Loucy (cell line): ENCODE results near the gene TIMD4.
A peak's percentile ranks its signal among the peaks of the same experiment; 100 is the strongest.

Source experiments
- H2AFZ ChIP-seq: fragments of 200-600 bp; sonication (generic); 2 replicates; pipeline ENCODE4 v1.6.0; 2016; ENCODE audit warnings: antibody characterized with exemption, mild to moderate bottlenecking, low read length, moderate library complexity
- H3F3A ChIP-seq: fragments of 200-600 bp; 2 replicates; pipeline ENCODE4 v1.6.0; 2016; ENCODE audit warnings: antibody characterized with exemption, low read depth, mild to moderate bottlenecking
- H3K27me3 ChIP-seq: fragments of 200-600 bp; sonication (generic); 2 replicates; pipeline ENCODE4 v1.6.1; 2014; ENCODE audit warnings: low read length, mild to moderate bottlenecking; ENCODE audit not compliant: insufficient read depth, poor library complexity, severe bottlenecking
- H3K36me3 ChIP-seq: fragments of 200-600 bp; sonication (generic); 2 replicates; pipeline ENCODE4 v1.6.1; 2016; ENCODE audit warnings: low read length; ENCODE audit not compliant: insufficient read depth
- H3K4me1 ChIP-seq: fragments of 200-600 bp; sonication (generic); 2 replicates; pipeline ENCODE4 v1.5.1; 2014; ENCODE audit warnings: low read length, mild to moderate bottlenecking; ENCODE audit not compliant: insufficient read depth, poor library complexity, severe bottlenecking
- H3K4me2 ChIP-seq: fragments of 200-600 bp; sonication (generic); 2 replicates; pipeline ENCODE4 v1.6.0; 2014; ENCODE audit warnings: antibody characterized with exemption, low read length, low read depth, mild to moderate bottlenecking; ENCODE audit not compliant: poor library complexity, severe bottlenecking
- H3K4me3 ChIP-seq: fragments of 200-600 bp; sonication (generic); 2 replicates; pipeline ENCODE4 v1.5.1; 2014; ENCODE audit warnings: low read length, mild to moderate bottlenecking, mixed read lengths; ENCODE audit not compliant: poor library complexity, severe bottlenecking
- H3K79me2 ChIP-seq: fragments of 200-600 bp; sonication (generic); 2 replicates; pipeline ENCODE4 v1.6.1; 2014; ENCODE audit warnings: low read length; ENCODE audit not compliant: insufficient read depth
- H3K9ac ChIP-seq: fragments of 200-600 bp; sonication (generic); 2 replicates; pipeline ENCODE4 v1.6.0; 2014; ENCODE audit warnings: mild to moderate bottlenecking, low read depth, low read length, moderate library complexity; ENCODE audit not compliant: poor library complexity, severe bottlenecking
- H3K9me2 ChIP-seq: fragments of 200-600 bp; sonication (generic); replicated peaks from 2 replicates; pipeline ENCODE4 v1.6.1; 2016; ENCODE audit warnings: low read depth, low read length, mixed read lengths
- H3K9me3 ChIP-seq: fragments of 200-600 bp; sonication (generic); 2 replicates; pipeline ENCODE4 v1.6.1; 2014; ENCODE audit warnings: mild to moderate bottlenecking, antibody characterized with exemption, low read length, low read depth; ENCODE audit not compliant: insufficient read depth
- H4K20me1 ChIP-seq: fragments of 200-600 bp; sonication (generic); 2 replicates; pipeline ENCODE4 v1.6.0; 2014; ENCODE audit warnings: antibody characterized with exemption, low read length, mild to moderate bottlenecking; ENCODE audit not compliant: insufficient read depth, poor library complexity, severe bottlenecking
- CTCF ChIP-seq: fragments of 200-600 bp; sonication (generic); conservative IDR thresholded peaks from 2 replicates; pipeline ENCODE4 v1.5.1; 2014; ENCODE audit warnings: mild to moderate bottlenecking, antibody characterized with exemption, low read length
- EZH2phosphoT487 ChIP-seq: fragments of 200-600 bp; IDR thresholded peaks from 2 replicates; pipeline ENCODE4 v1.6.1; 2018; ENCODE audit warnings: antibody characterized with exemption, mild to moderate bottlenecking, moderate library complexity, borderline replicate concordance

TIMD4 gene

DNA sequence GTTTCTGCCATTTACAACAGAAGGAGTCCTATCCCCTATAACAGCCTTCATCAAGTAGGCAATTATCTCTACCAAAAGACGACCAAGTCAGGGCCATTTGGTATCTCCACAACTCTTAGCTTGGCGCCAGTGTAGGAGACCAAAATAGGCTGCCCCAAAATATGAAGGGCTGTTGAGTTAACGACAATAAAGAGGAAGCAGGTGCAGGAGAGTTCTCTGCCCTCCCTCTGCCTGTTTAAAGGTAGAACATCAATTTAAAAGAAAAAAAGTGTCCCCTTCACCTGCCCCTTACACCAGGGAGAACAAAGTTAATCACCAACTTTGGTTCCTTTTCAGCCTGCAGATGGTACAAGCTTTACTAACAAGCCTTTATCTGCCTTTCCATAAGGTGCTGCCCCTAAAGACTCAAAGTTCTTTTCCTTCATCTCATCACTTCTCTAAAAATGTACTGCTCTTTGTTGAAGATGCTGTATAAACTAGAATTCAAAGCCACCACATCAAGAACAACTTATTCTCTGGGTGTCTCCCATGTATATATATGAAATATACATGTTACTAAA lies 79.6 kb downstream of the TIMD4 start:
- Histone ChIP-seq H3K4me3 (no peak overlapping the region), H3K9me2 (no peaks in the 10 kb centered on the region), H3K27me3 (no peaks in the 10 kb centered on the region), H3K79me2 (no peaks in the 10 kb centered on the region), H3F3A (peaks cover 5% of the 10 kb centered on the region), H4K20me1 (no peaks in the 10 kb centered on the region), H3K36me3 (no peaks in the 10 kb centered on the region), H3K9ac (peak overlapping the region; percentile 60), H3K9me3 (no peaks in the 10 kb centered on the region), H3K4me1 (peaks cover 57% of the 10 kb centered on the region), H2AFZ (peak overlapping the region; percentile 40; the same call in 1 of the 2 replicates), H3K4me2 (peak overlapping the region; percentile 41)
- no peak for TF ChIP-seq CTCF
- no peak for TF ChIP-seq EZH2phosphoT487

GRCh38 chr5:156879665-156880285 lies 83.3 kb downstream of the TIMD4 start:
- Histone ChIP-seq H3K9me2 (no peaks in the 10 kb centered on the region), H3K27me3 (no peaks in the 10 kb centered on the region), H2AFZ (no peak overlapping the region), H3K79me2 (no peaks in the 10 kb centered on the region), H3K36me3 (no peaks in the 10 kb centered on the region), H3K4me3 (peak overlapping the region; percentile 36), H3K4me2 (peak overlapping the region; percentile 63), H3K9ac (peak overlapping the region; percentile 65), H4K20me1 (no peaks in the 10 kb centered on the region), H3F3A (peaks cover 5% of the 10 kb centered on the region), H3K9me3 (no peaks in the 10 kb centered on the region), H3K4me1 (peaks cover 64% of the 10 kb centered on the region)
- TF ChIP-seq EZH2phosphoT487 (no peak), CTCF (no peak)

DNA sequence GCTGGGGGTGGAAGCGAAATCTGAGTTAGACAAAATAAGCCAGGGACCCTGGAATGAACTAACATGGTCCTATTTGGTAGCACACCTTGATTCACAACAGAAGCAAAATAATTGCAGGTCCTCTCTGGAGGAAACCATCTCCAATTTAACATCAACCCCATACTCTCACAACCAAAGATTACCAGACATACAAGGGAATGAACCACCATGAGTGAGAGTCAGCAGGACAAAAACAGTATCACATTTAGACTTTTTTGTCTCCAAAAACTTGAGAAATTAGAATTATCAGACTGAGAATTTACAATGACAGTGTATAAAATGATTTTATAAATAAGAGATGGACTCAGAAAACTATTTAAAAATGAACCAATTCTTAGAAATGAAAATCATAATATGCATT lies 91.8 kb downstream of the TIMD4 start:
- TF ChIP-seq EZH2phosphoT487 (no peak), CTCF (no peak)
- Histone ChIP-seq H3K79me2 (no peaks in the 10 kb centered on the region), H3K4me3 (no peak overlapping the region), H3K4me1 (peaks cover 12% of the 10 kb centered on the region), H3K9ac (no peak overlapping the region), H3K4me2 (no peak overlapping the region), H3K27me3 (no peaks in the 10 kb centered on the region), H2AFZ (no peak overlapping the region), H4K20me1 (no peaks in the 10 kb centered on the region), H3K36me3 (no peaks in the 10 kb centered on the region), H3F3A (no peaks in the 10 kb centered on the region), H3K9me3 (no peaks in the 10 kb centered on the region; the same call in 1 of the 2 replicates), H3K9me2 (no peaks in the 10 kb centered on the region)
